H9 (cell line): Measurements from ENCODE around the gene SEC22A. TPM values are rescaled to one million over a fixed set of nuclear protein-coding genes. Genes with fewer than 3 reads are reported as not detected.

Experiments
- DNase-seq: peaks from one replicate; pipeline ENCODE4 v3.0.0-alpha.2; 2017
- H2AFZ ChIP-seq: one replicate; pipeline ENCODE4 v1.6.1; 2013; ENCODE audit warnings: mild to moderate bottlenecking, low read length, control low read depth, moderate library complexity
- H2AK5ac ChIP-seq: 2 replicates; pipeline ENCODE4 v1.6.1; 2013; ENCODE audit warnings: low read length, control low read depth, mixed read lengths; ENCODE audit not compliant: insufficient read length
- H2BK120ac ChIP-seq: one replicate; pipeline ENCODE4 v1.6.1; 2013; ENCODE audit warnings: low read depth, mild to moderate bottlenecking, low read length, control low read depth, inconsistent platforms; ENCODE audit not compliant: poor library complexity, severe bottlenecking
- H2BK12ac ChIP-seq: 2 replicates; pipeline ENCODE4 v1.6.1; 2013; ENCODE audit warnings: low read length, control low read depth, mixed read lengths, low read depth; ENCODE audit not compliant: insufficient read length
- H2BK15ac ChIP-seq: 2 replicates; pipeline ENCODE4 v1.6.1; 2013; ENCODE audit warnings: low read depth, low read length, control low read depth
- H2BK20ac ChIP-seq: one replicate; pipeline ENCODE4 v1.6.1; 2013; ENCODE audit warnings: low read depth, mild to moderate bottlenecking, low read length, control low read depth, inconsistent platforms; ENCODE audit not compliant: poor library complexity, severe bottlenecking
- H2BK5ac ChIP-seq: 2 replicates; pipeline ENCODE4 v1.6.1; 2013; ENCODE audit warnings: low read length, control low read depth, mixed read lengths; ENCODE audit not compliant: insufficient read length
- H3K14ac ChIP-seq: 2 replicates; pipeline ENCODE4 v1.6.1; 2013; ENCODE audit warnings: low read length, control low read depth; ENCODE audit not compliant: insufficient read depth
- H3K18ac ChIP-seq: 2 replicates; pipeline ENCODE4 v1.6.1; 2013; ENCODE audit warnings: low read depth, mild to moderate bottlenecking, mixed read lengths, low read length, control low read depth; ENCODE audit not compliant: insufficient read length
- H3K23ac ChIP-seq: 2 replicates; pipeline ENCODE4 v1.6.1; 2013; ENCODE audit warnings: low read length, control low read depth, mixed read lengths, low read depth; ENCODE audit not compliant: insufficient read length
- H3K23me2 ChIP-seq: 2 replicates; pipeline ENCODE4 v1.6.1; 2013; ENCODE audit warnings: low read depth, mild to moderate bottlenecking, mixed read lengths, low read length, control low read depth; ENCODE audit not compliant: insufficient read length, poor library complexity, severe bottlenecking
- H3K27ac ChIP-seq: 2 replicates; pipeline ENCODE4 v1.5.1; 2013; ENCODE audit warnings: low read length, control low read depth, mixed read lengths, low read depth; ENCODE audit not compliant: insufficient read length
- H3K27me3 ChIP-seq: 2 replicates; pipeline ENCODE4 v1.6.1; 2013; ENCODE audit warnings: low read length, control low read depth, inconsistent platforms; ENCODE audit not compliant: insufficient read depth
- H3K4ac ChIP-seq: 2 replicates; pipeline ENCODE4 v1.6.1; 2013; ENCODE audit warnings: low read depth, mild to moderate bottlenecking, control low read depth, inconsistent platforms, low read length, moderate library complexity
- H3K4me1 ChIP-seq: 2 replicates; pipeline ENCODE4 v1.6.1; 2013; ENCODE audit warnings: low read length, control low read depth, inconsistent platforms; ENCODE audit not compliant: insufficient read depth
- H3K4me2 ChIP-seq: 2 replicates; pipeline ENCODE4 v1.6.1; 2013; ENCODE audit warnings: low read length, control low read depth, mixed read lengths; ENCODE audit not compliant: insufficient read length, insufficient read depth
- H3K56ac ChIP-seq: 2 replicates; pipeline ENCODE4 v1.6.1; 2013; ENCODE audit warnings: low read depth, mild to moderate bottlenecking, mixed read lengths, low read length, control low read depth; ENCODE audit not compliant: insufficient read length
- H3K79me1 ChIP-seq: 2 replicates; pipeline ENCODE4 v1.6.1; 2013; ENCODE audit warnings: low read depth, mild to moderate bottlenecking, moderate library complexity, low read length, control low read depth, inconsistent platforms; ENCODE audit not compliant: insufficient read depth, poor library complexity, severe bottlenecking
- H3K79me2 ChIP-seq: 2 replicates; pipeline ENCODE4 v1.6.1; 2013; ENCODE audit warnings: low read length, control low read depth, inconsistent platforms; ENCODE audit not compliant: insufficient read depth
- H3K9ac ChIP-seq: 2 replicates; pipeline ENCODE4 v1.6.1; 2013; ENCODE audit warnings: low read length, control low read depth, mixed read lengths; ENCODE audit not compliant: insufficient read length; ENCODE audit errors: extremely low read depth
- H3K9me3 ChIP-seq: one replicate; pipeline ENCODE4 v1.6.1; 2013; ENCODE audit warnings: low read depth, low read length, inconsistent platforms; ENCODE audit not compliant: control insufficient read depth
- H3T11ph ChIP-seq: one replicate; pipeline ENCODE4 v1.6.1; 2013; ENCODE audit warnings: mild to moderate bottlenecking, low read length, control low read depth, inconsistent platforms
- H4K20me1 ChIP-seq: one replicate; pipeline ENCODE4 v1.6.1; 2013; ENCODE audit not compliant: control insufficient read depth, insufficient read length, insufficient read depth
- H4K5ac ChIP-seq: 2 replicates; pipeline ENCODE4 v1.6.1; 2013; ENCODE audit warnings: low read depth, mild to moderate bottlenecking, mixed read lengths, low read length, control low read depth; ENCODE audit not compliant: insufficient read length
- H4K8ac ChIP-seq: replicated peaks from 2 replicates; pipeline ENCODE4 v1.6.1; 2013; ENCODE audit warnings: low read length, control low read depth, mixed read lengths, low read depth; ENCODE audit not compliant: insufficient read length
- H4K91ac ChIP-seq: 2 replicates; pipeline ENCODE4 v1.6.1; 2013; ENCODE audit warnings: low read depth, mild to moderate bottlenecking, moderate library complexity, mixed read lengths, low read length, control low read depth; ENCODE audit not compliant: insufficient read length
- H3K27ac Mint-ChIP-seq, 3 experiments: 2 replicates in 2 of 3; 3 replicates in 1 of 3; pipeline ENCODE4 v1.8.0; 2020 to 2021; ENCODE audit warnings: mixed read lengths in 3 of 3, mild to moderate bottlenecking in 1 of 3, moderate library complexity in 1 of 3
- H3K27me3 Mint-ChIP-seq: 2 replicates; pipeline ENCODE4 v1.8.0; 2021; ENCODE audit warnings: low read depth, mild to moderate bottlenecking, moderate library complexity, mixed read lengths
- H3K36me3 Mint-ChIP-seq, 3 experiments: 2 replicates in 2 of 3; 3 replicates in 1 of 3; pipeline ENCODE4 v1.8.0; 2020 to 2021; ENCODE audit warnings: low read depth in 3 of 3, mixed read lengths in 3 of 3; ENCODE audit not compliant: insufficient read depth in 1 of 3
- H3K4me1 Mint-ChIP-seq, 2 experiments: 2 replicates each; pipeline ENCODE4 v1.8.0; 2020; ENCODE audit warnings: mixed read lengths in 2 of 2
- H3K4me3 Mint-ChIP-seq, 2 experiments: 2 replicates in 1 of 2; 3 replicates in 1 of 2; pipeline ENCODE4 v1.8.0; 2020 to 2021; ENCODE audit warnings: mild to moderate bottlenecking in 2 of 2, mixed read lengths in 2 of 2, moderate library complexity in 1 of 2
- H3K9me3 Mint-ChIP-seq, 2 experiments: 2 replicates in 1 of 2; 3 replicates in 1 of 2; pipeline ENCODE4 v1.8.0; 2020; ENCODE audit warnings: mild to moderate bottlenecking in 2 of 2, mixed read lengths in 2 of 2, moderate library complexity in 1 of 2
- CTCF ChIP-seq: fragments of 200-600 bp; sonication (generic); conservative IDR thresholded peaks from 3 replicates; pipeline ENCODE4 v1.8.0; 2021; ENCODE audit warnings: antibody characterized with exemption, mild to moderate bottlenecking
- WGBS: extraction: QIAGEN DNeasy Blood & Tissue Kit; methylation state at CpG from one replicate; pipeline ENCODE4 v1.1.7; 2013; ENCODE audit warnings: missing lambda C conversion rate, low lambda C conversion rate, mixed read lengths; ENCODE audit not compliant: insufficient read length; ENCODE audit errors: extremely low coverage; 5-methylcytosine and 5-hydroxymethylcytosine counted together
- total RNA-seq: library from RNA; stranded (reverse); gene quantifications from 2 replicates; pipeline ENCODE4 v1.2.1, GENCODE V29; 2021

SEC22A gene
- total RNA-seq, 1 experiment from 2014 or later, result 9.9 TPM

- Histone ChIP-seq H3K4ac (no peak overlapping the region), H3K9ac (no peak overlapping the region), H2BK20ac (no peak overlapping the region), H3K23me2 (no peaks in the 10 kb centered on the region), H2BK12ac (no peak overlapping the region), H4K5ac (no peak overlapping the region), H3K56ac (no peak overlapping the region), H3K79me1 (no peaks in the 10 kb centered on the region), H4K91ac (no peak overlapping the region), H3K23ac (no peak overlapping the region), H3K79me2 (no peaks in the 10 kb centered on the region), H2AFZ (no peak overlapping the region), H3K9me3 (no peaks in the 10 kb centered on the region), H3K27ac (no peak overlapping the region), H3T11ph (no peak overlapping the region), H2AK5ac (no peak overlapping the region), H4K8ac (no peak overlapping the region), H3K4me2 (no peak overlapping the region), H4K20me1 (peaks cover 2% of the 10 kb centered on the region), H3K27me3 (no peaks in the 10 kb centered on the region), H2BK120ac (no peak overlapping the region), H2BK5ac (no peak overlapping the region), H2BK15ac (no peak overlapping the region), H3K14ac (no peak overlapping the region), H3K18ac (no peak overlapping the region), H3K4me1 (no peaks in the 10 kb centered on the region)
- no peaks in the 10 kb centered on the region for H3K4me1 Mint-ChIP-seq
- H3K4me3 Mint-ChIP-seq, result no peak overlapping the region
- no peak overlapping the region for H3K27ac Mint-ChIP-seq
- DNase-seq, result no peak
- no peaks in the 10 kb centered on the region for H3K27me3 Mint-ChIP-seq
- no peak for TF ChIP-seq CTCF
- no peaks in the 10 kb centered on the region; a peak in 1 of 5 replicates for H3K9me3 Mint-ChIP-seq
- WGBS, result no CpG with 5 or more reads among the region's 4 CpGs
- peaks cover 14 to 24% (median 15%) of the 10 kb centered on the region in 3 experiments for H3K36me3 Mint-ChIP-seq
Measured at GRCh38 chr3:123301331-123302184, 99.8 kb downstream of the SEC22A start.
